ENCODE results near the gene RNF121.
A peak's percentile ranks its signal among the peaks of the same experiment; 100 is the strongest.

Gene RNF121

GRCh38 chr11:72006309-72007088 lies 77.7 kb downstream of the RNF121 start:
- DNase-seq, result no peak

- no peak for DNase-seq
These were observed 78.2 kb downstream of the RNF121 start for GRCh38 chr11:72007089-72007476.

DNA sequence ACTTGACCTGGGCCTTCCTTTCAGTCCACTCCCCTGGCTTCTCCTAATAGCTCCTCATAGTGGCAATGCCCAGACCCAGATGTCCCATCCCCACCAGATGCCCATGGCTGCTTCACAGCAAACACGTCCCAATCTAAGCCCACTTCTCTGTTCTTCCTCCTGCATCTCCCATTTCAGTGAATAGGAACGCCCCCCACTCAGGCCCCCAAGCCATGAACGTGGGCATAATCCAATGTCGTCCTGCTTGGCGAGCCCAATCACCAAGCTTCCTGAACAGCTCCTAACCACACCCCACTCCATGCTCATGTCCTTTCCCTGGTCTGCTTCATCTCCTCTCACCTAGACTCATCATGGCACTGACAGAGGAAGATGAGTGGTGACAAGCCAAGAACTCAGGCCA lies 78.7 kb downstream of the RNF121 start:
- DNase-seq, result no peak

DNA sequence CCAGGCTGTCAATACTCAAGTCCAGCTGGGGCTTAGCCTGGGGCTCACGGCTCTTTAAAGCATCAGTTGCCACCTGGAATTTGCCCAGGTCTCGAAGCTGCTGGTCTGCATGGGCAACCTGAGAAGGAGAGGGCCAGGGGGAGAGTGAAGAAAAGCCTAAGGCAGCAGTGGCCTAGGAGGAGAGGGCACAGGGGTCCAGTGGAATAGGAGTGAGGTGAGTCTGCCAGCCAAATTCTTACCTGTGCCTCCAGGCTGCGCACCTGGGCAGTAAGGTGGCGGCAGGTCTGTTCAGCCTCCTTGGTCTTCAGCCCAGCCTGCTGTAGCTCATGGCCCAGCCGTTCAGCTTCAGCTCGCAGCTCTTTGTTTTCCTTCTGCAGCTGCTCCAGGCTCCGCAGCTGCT lies 79.9 kb downstream of the RNF121 start:
- no peak for DNase-seq

DNA sequence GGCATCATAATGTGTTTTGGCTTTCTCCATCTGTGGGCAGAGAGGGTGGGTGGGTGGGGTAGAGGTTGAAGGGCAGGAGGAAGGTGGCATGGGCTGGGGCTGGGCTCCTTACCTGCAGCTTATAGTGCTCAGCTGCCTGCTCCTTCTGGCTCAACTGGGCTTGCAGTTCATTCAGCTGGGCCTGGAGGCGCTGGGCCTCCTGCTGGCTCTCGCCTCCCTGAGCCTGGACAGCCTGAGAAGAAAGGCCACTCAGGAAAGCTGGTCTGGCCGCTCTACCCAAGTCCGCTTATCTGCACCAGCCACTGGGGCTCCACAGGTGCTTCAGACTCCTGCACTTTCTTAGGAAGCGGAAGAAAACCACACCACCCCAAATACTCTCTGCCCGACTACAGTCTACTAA lies 80.3 kb downstream of the RNF121 start:
- no peak for DNase-seq

- no peak for DNase-seq
These were observed 81.8 kb downstream of the RNF121 start for GRCh38 chr11:72010529-72011233.

- DNase-seq, result no peak
These were observed 83.3 kb downstream of the RNF121 start for GRCh38 chr11:72012091-72012630.

GRCh38 chr11:72012897-72013721 lies 84.3 kb downstream of the RNF121 start:
- DNase-seq, result no peak

DNA sequence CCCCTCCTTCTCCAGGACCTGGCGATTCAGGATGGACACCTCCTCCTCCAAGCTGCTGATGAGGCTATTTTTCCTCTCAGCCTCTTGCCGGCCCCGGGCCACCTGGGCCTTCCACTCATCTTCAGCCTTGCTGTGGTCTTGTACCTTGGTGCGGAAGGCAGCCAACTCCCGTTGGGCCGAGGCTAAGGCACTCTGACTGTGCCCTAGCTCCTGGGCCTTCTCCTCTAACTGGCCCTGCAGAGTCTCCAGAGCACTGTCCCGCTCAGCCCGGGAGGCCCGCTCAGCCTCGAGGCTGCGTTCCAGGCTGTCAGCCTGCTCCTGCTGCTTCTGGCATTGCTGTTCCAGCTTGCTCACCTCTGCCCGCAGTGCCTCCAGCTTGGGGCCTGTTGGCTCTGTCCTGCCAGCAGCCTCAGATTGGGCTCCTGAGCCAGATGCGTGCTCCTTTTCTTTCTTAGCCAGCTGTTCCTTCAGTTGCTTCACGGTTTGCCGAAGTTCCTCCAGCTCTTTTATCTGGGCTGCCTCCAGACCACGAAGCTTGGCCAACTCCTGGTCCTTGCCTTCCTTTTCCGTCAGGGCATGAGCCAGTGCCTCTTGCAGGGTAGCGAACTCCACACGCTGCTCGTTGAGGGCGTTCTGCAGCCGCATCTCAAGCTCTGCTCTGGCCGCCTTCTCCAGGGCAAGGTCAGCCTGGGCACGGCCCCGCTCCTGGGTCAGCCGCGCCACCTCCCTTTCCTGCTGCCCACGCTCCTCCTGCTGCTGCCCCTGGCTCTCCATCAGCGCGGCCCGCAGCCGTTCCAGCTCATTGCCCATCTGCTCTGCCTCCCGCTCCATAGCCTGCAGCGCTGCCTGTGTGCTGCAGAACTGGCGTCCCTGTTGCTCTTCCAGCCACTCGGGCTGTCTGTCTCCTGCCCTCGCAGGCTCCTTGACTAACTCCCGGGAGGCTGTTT lies 85.2 kb downstream of the RNF121 start:
- DNase-seq, result no peak

- no peak for DNase-seq
These were observed 86.0 kb downstream of the RNF121 start for GRCh38 chr11:72014761-72015320.

DNA sequence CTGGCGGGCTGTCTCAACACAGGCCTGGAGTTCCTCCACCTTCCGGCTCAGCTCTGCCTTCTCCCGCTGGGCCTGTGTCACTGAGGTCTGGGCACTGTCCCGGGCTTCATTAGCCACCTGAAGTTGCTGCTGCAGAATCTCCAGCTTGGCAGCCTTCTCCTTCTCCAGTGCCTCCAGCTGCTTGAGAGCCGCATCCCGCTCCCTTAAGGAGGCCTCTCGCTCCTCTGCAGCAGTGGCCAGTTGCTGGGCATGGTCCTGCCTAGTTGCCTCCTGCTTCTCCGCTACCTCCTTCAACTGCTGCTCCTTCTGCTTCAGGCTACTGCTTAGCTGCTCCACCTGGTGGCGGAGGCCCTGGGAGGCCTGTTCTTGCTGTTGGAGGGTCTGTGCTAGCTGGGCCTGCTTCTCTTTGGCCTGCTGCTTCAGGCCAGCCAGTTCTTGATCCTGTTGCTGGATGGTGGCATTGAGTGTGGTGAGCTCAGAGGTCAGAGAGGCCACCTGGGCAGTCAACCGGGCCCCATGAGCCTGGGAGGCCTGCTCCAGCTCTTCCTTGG lies 86.7 kb downstream of the RNF121 start:
- DNase-seq, result peak; percentile 44

DNA sequence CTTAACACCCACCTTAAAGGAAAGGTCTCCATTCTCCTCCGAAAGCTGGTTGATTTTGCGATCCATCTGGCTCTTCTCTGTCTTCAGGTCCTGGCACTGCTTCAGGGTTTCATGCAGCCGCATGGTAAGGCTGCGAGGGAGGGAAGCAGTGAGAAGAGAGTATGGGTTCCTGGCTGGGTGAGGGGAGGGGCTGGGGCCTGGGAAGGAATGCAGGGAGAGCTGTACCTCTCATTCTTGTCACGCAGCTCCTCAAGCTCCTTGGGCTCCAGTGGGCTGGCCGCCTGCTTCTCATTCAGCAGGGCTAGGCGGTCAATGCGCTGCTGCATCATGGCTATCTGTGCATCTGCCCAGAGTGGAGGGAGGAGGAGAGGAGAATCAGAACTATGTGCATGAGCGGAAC lies 89.3 kb downstream of the RNF121 start:
- no peak for DNase-seq

DNA sequence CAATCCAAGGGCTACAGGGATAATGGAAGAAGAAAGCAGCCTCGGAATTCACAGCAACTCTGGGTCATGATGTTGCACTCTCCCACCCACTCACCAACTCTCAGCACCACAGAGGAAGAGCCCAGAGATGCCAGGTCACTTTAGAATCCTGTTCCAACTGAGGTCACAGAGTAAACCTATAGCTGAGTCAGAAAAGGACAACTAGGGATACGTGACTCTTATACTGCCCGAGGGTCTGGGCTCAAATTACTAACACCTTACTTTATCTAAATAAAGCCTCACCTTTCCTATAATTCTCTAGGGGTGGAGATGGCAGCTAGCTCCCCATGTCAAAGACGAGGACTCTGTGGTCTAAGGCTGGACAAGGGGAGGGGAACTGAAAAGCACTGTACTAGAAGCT lies 94.5 kb downstream of the RNF121 start:
- no peak for DNase-seq

DNA sequence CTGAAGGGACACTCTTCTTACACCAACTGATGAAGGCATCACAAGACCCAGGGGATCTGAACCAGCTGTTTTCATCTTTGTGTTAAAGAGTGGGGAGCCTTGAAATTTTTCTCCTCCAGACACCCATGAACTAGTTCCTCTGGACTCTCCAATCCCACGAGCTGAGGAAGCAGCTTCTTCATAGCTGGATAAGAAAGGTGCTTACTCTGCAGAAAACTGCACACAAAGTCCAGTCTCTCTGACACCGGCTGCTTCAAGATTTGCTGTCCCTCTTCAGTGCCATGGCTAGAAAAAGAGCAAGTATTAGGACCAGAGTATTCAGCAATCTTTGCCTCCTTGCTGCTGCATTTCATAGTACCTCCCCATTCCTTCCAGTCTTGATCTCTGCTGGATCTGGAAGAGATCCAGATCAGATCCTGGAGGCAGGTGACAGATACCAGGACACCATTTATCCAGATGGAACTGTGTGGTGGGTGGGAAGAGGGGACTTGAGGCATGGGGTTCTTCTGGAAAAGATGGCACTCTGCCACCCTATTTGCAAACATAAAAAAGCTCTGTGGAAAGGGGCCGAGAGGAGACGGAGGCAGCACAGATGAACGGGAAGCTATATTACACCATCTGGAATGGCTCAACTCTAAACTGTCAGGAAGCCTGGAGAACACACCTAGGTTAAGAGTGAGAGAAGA lies 95.4 kb downstream of the RNF121 start:
- no peak for DNase-seq

GRCh38 chr11:72026090-72026489 lies 97.2 kb downstream of the RNF121 start:
- DNase-seq, result no peak

GRCh38 chr11:72030472-72031045 lies 101.7 kb downstream of the RNF121 start:
- DNase-seq, result no peak

GRCh38 chr11:72036687-72037086 lies 107.8 kb downstream of the RNF121 start:
- DNase-seq, result no peak

GRCh38 chr11:72037554-72038311 lies 108.9 kb downstream of the RNF121 start:
- DNase-seq, result no peak

DNA sequence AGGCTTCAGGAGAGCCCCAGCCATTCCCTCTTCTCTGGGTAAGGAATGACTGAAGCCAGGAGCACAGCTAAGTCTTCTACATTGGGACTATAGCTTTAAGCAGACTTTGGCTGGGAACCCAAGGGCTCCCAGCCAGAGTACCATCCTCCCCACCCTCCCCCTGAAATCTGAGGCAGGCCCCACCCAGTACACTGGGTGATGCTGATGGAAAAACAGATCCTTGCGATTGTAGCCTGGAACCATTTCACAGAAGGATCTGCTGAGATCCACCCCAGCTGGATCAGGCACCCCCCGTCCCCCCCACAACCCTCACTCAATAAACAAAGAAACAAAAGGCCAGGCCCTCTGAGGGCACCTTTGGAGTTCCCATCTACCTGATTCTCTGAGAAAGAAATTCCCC lies 109.6 kb downstream of the RNF121 start:
- DNase-seq, result no peak

All from hematopoietic multipotent progenitor cell treated with erythropoietin and hydrocortisone succinate and interleukin-3 and kit ligand, for 8 days (in vitro differentiated cells).